SK-N-SH (cell line): ENCODE data around the gene OR5L1. TPM values are rescaled to one million over a fixed set of nuclear protein-coding genes. Genes with fewer than 3 reads are reported as not detected.

Experiments used
- CTCF ChIA-PET: fragments of 300-600, 350-600 bp; formaldehyde crosslinking; extraction: SDS; loops from one replicate; lab custom pipeline; 2021; lab: Yijun Ruan, JAX
- POLR2A ChIA-PET: fragments of 350-600 bp; sonication (Branson Sonifier 250); formaldehyde crosslinking; extraction: SDS; loops from one replicate; lab custom pipeline; 2020; ENCODE audit warnings: antibody characterized with exemption, inconsistent platforms; lab: Yijun Ruan, JAX
- DNase-seq: peaks from one replicate; pipeline ENCODE4 v3.0.0; 2012
- H2AFZ ChIP-seq: fragments of 200-600 bp; sonication (generic); 2 replicates; pipeline ENCODE4 v1.8.1; 2016; ENCODE audit warnings: antibody characterized with exemption, mild to moderate bottlenecking, low read depth
- H3F3A ChIP-seq: fragments of 200-600 bp; sonication (generic); replicated peaks from 2 replicates; pipeline ENCODE3; 2016; ENCODE audit warnings: antibody characterized with exemption, mild to moderate bottlenecking; ENCODE audit not compliant: insufficient read depth
- H3K27ac ChIP-seq, 2 experiments: fragments of 200-500 bp in 1 of 2; fragments of 200-600 bp in 1 of 2; sonication (Bioruptor generic) in 1 of 2; sonication (generic), shearing (Covaris generic) in 1 of 2; 2 replicates each; pipeline versions ENCODE4 v1.5.1 to v1.6.1; 2014 to 2016; ENCODE audit warnings: low read depth in 2 of 2, inconsistent platforms in 1 of 2, low read length in 1 of 2, mild to moderate bottlenecking in 1 of 2, mixed read lengths in 1 of 2
- H3K27me3 ChIP-seq: fragments of 200-600 bp; sonication (generic), shearing (Covaris generic); 2 replicates; pipeline ENCODE4 v1.6.1; 2016; ENCODE audit warnings: mixed run types; ENCODE audit not compliant: insufficient read depth
- H3K36me3 ChIP-seq, 2 experiments: fragments of 200-500 bp in 1 of 2; fragments of 200-600 bp in 1 of 2; sonication (Bioruptor generic) in 1 of 2; sonication (generic) in 1 of 2; replicated peaks in 1 of 2; 2 replicates each; pipeline versions ENCODE3 to v1.5.1; 2014 to 2016; ENCODE audit warnings: low read length in 1 of 2, mild to moderate bottlenecking in 1 of 2; ENCODE audit not compliant: insufficient read depth in 2 of 2, control insufficient read depth in 1 of 2
- H3K4me1 ChIP-seq, 2 experiments: fragments of 200-500 bp in 1 of 2; fragments of 200-600 bp in 1 of 2; sonication (Bioruptor generic) in 1 of 2; sonication (generic), shearing (Covaris generic) in 1 of 2; 2 replicates each; pipeline versions ENCODE4 v1.5.1 to v1.6.1; 2014 to 2016; ENCODE audit warnings: low read depth in 1 of 2, low read length in 1 of 2, mixed run types in 1 of 2; ENCODE audit not compliant: insufficient read depth in 2 of 2, control insufficient read depth in 1 of 2
- H3K4me2 ChIP-seq: fragments of 200-600 bp; sonication (generic), shearing (Covaris generic); 2 replicates; pipeline ENCODE4 v1.6.1; 2017; ENCODE audit warnings: mixed run types
- H3K4me3 ChIP-seq, 2 experiments: fragments of 200-500 bp in 1 of 2; fragments of 200-600 bp in 1 of 2; sonication (Bioruptor generic) in 1 of 2; sonication (generic), shearing (Covaris generic) in 1 of 2; 2 replicates each; pipeline versions ENCODE4 v1.5.1 to v1.8.1; 2014 to 2016; ENCODE audit warnings: low read depth in 2 of 2, inconsistent platforms in 1 of 2, low read length in 1 of 2, mild to moderate bottlenecking in 1 of 2, mixed read lengths in 1 of 2, moderate library complexity in 1 of 2
- H3K79me2 ChIP-seq: fragments of 200-600 bp; sonication (generic); 2 replicates; pipeline ENCODE4 v1.8.1; 2017; ENCODE audit warnings: mild to moderate bottlenecking; ENCODE audit not compliant: insufficient read depth
- H3K9ac ChIP-seq: fragments of 200-600 bp; sonication (generic); 2 replicates; pipeline ENCODE4 v1.6.1; 2017; ENCODE audit warnings: mixed run types
- H3K9me2 ChIP-seq: fragments of 200-600 bp; sonication (generic); 2 replicates; pipeline ENCODE4 v1.6.1; 2017; ENCODE audit warnings: mixed run types
- H3K9me3 ChIP-seq: fragments of 200-600 bp; sonication (generic); 2 replicates; pipeline ENCODE4 v1.6.1; 2017; ENCODE audit warnings: mixed run types, mild to moderate bottlenecking, moderate library complexity
- H4K20me1 ChIP-seq: fragments of 200-600 bp; sonication (generic); 2 replicates; pipeline ENCODE4 v1.6.1; 2017; ENCODE audit warnings: mild to moderate bottlenecking, mixed run types; ENCODE audit not compliant: insufficient read depth
- CHD2 ChIP-seq: fragments of 150-350 bp; IDR thresholded peaks from 2 replicates; pipeline ENCODE4 v1.6.1; 2018; ENCODE audit warnings: low read length; ENCODE audit not compliant: partially characterized antibody
- ELF1 ChIP-seq: IDR thresholded peaks from 2 replicates; pipeline ENCODE4 v1.4.0; 2012
- EP300 ChIP-seq, 2 experiments: IDR thresholded peaks; 2 replicates each; pipeline versions ENCODE4 v1.4.0 to v1.6.1; 2012; ENCODE audit warnings: borderline replicate concordance in 1 of 2, low read depth in 1 of 2, low read length in 1 of 2
- FOSL2 ChIP-seq: IDR thresholded peaks from 2 replicates; pipeline ENCODE4 v1.4.0; 2012; ENCODE audit warnings: low read depth, mild to moderate bottlenecking, moderate library complexity, borderline replicate concordance
- FOXM1 ChIP-seq: IDR thresholded peaks from 2 replicates; pipeline ENCODE4 v1.4.0; 2012; ENCODE audit warnings: low read depth, mild to moderate bottlenecking
- GABPA ChIP-seq: IDR thresholded peaks from 2 replicates; pipeline ENCODE4 v1.4.0; 2012; ENCODE audit warnings: low read depth, mild to moderate bottlenecking
- MEF2A ChIP-seq: IDR thresholded peaks from 2 replicates; pipeline ENCODE4 v1.4.0; 2012; ENCODE audit warnings: low read depth, borderline replicate concordance
- MXI1 ChIP-seq: IDR thresholded peaks from 2 replicates; pipeline ENCODE4 v1.6.1; 2012; ENCODE audit warnings: mild to moderate bottlenecking, low read depth, low read length, improper control_type of control experiment
- NFIC ChIP-seq: IDR thresholded peaks from 2 replicates; pipeline ENCODE4 v1.4.0; 2012; ENCODE audit warnings: borderline replicate concordance
- POLR2AphosphoS5 ChIP-seq: IDR thresholded peaks from 2 replicates; pipeline ENCODE4 v1.6.1; 2012; ENCODE audit warnings: low read depth, low read length
- RCOR1 ChIP-seq: fragments of 150-350 bp; IDR thresholded peaks from 2 replicates; pipeline ENCODE4 v1.6.1; 2017; ENCODE audit warnings: antibody characterized with exemption, low read length
- RFX5 ChIP-seq: IDR thresholded peaks from 2 replicates; pipeline ENCODE4 v1.6.1; 2012; ENCODE audit warnings: mild to moderate bottlenecking, improper control_type of control experiment, low read length
- SIN3A ChIP-seq: IDR thresholded peaks from 2 replicates; pipeline ENCODE4 v1.6.1; 2012; ENCODE audit warnings: low read depth, mild to moderate bottlenecking, low read length, moderate library complexity, borderline replicate concordance
- SMC3 ChIP-seq: IDR thresholded peaks from 2 replicates; pipeline ENCODE4 v1.6.1; 2012; ENCODE audit warnings: low read depth, low read length, improper control_type of control experiment
- TEAD4 ChIP-seq: IDR thresholded peaks from 2 replicates; pipeline ENCODE4 v1.4.0; 2012; ENCODE audit warnings: mild to moderate bottlenecking, borderline replicate concordance; ENCODE audit not compliant: insufficient read depth
- WGBS: methylation state at CpG from one replicate; pipeline ENCODE4 v1.1.6; 2017; ENCODE audit warnings: low lambda C conversion rate; 5-methylcytosine and 5-hydroxymethylcytosine counted together
- polyA plus RNA-seq, 3 experiments: library from polyadenylated mRNA; depleted of rRNA; stranded (reverse); fragments of >200 nt; gene quantifications; 2 replicates each; pipeline ENCODE4 v1.2.3, GENCODE V29; 2012
- TF ChIP-seq, protein P1 (sequence below): fragments of 150-350 bp; IDR thresholded peaks from 2 replicates; pipeline ENCODE4 v1.6.1; 2017; ENCODE audit warnings: antibody characterized with exemption, low read length, low read depth, borderline replicate concordance
- TF ChIP-seq, protein P2 (sequence below): fragments of 200-600 bp; sonication (generic); IDR thresholded peaks from 2 replicates; pipeline ENCODE4 v1.6.1; 2017; ENCODE audit warnings: antibody characterized with exemption, mild to moderate bottlenecking, moderate library complexity

OR5L1 gene
- polyA plus RNA-seq, 1 of the 3 experiments (the other 2 are of a cell fraction), result not detected

DNA sequence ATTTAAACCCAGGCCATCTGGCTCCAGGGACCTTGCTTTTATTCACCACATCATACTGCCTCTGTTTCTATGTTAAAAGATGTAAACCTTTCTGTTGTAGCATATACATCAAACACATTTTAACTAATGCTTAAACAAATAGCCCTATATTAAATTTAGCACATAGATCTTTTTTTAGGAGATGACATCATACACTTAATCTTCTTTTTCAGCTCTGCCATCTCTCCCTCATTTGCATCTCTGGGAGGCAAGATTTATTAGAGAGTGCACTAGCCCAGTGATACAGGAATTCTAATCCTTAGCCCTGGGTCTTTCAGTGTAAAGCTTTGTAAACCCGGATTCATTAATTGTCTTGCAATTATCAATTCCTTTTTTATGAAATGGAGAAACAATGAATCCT lies 41.0 kb downstream of the OR5L1 start:
- no peaks in the 10 kb centered on the region for H3K9me2 ChIP-seq
- H3K27me3 ChIP-seq, result no peaks in the 10 kb centered on the region
- no peak overlapping the region for H3K9ac ChIP-seq
- H3K36me3 ChIP-seq, result no peaks in the 10 kb centered on the region
- H3K4me1 ChIP-seq, result no peaks in the 10 kb centered on the region
- no peak for DNase-seq
- H3K79me2 ChIP-seq, result no peaks in the 10 kb centered on the region
- no peaks in the 10 kb centered on the region for H3K9me3 ChIP-seq
- TF ChIP-seq FOSL2 (no peak), FOXM1 (no peak), POLR2AphosphoS5 (no peak), TEAD4 (no peak), ELF1 (no peak), MXI1 (no peak), MEF2A (no peak), RCOR1 (no peak), CHD2 (no peak), NFIC (no peak), SMC3 (no peak)
- TF ChIP-seq, protein P1, sequence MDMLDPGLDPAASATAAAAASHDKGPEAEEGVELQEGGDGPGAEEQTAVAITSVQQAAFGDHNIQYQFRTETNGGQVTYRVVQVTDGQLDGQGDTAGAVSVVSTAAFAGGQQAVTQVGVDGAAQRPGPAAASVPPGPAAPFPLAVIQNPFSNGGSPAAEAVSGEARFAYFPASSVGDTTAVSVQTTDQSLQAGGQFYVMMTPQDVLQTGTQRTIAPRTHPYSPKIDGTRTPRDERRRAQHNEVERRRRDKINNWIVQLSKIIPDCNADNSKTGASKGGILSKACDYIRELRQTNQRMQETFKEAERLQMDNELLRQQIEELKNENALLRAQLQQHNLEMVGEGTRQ, result no peak
- no peaks in the 10 kb centered on the region for H4K20me1 ChIP-seq
- H3K27ac ChIP-seq, result no peak overlapping the region
- H3K4me2 ChIP-seq, result no peak overlapping the region
- POLR2A ChIA-PET, result no interaction called here
- H2AFZ ChIP-seq, result no peak overlapping the region
- H3F3A ChIP-seq, result no peaks in the 10 kb centered on the region
- CTCF ChIA-PET, result no interaction called here
- no peak overlapping the region for H3K4me3 ChIP-seq
- WGBS, result 0% methylated on average over 1 of the region's 1 CpG

DNA sequence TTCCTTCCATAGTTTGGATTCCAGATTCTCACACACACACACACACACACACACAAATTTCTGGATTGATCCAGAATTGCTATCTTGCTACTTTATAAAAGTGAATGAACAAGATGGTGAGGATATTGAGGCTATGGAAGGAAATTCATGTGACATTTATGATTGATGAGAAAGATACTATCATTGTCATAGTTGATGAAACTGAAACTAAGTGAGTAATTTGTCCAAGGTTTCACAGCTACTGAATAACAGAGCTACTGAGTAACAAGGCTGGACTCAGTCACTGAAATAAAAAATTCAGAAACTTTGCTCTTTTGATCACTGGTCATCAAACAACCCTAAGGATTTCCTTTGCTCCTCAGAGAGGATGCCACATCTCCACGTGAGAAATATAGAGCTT lies 43.5 kb downstream of the OR5L1 start:
- no peaks in the 10 kb centered on the region for H3K27me3 ChIP-seq
- ChIA-PET POLR2A (no interaction called here), CTCF (no interaction called here)
- no peak overlapping the region for H3K4me2 ChIP-seq
- no peak overlapping the region for H3K4me3 ChIP-seq
- no peak overlapping the region for H3K9ac ChIP-seq
- H4K20me1 ChIP-seq, result no peaks in the 10 kb centered on the region
- no peaks in the 10 kb centered on the region for H3K79me2 ChIP-seq
- no peaks in the 10 kb centered on the region for H3K9me2 ChIP-seq
- no peak overlapping the region for H2AFZ ChIP-seq
- H3K4me1 ChIP-seq, result no peaks in the 10 kb centered on the region
- H3K36me3 ChIP-seq, result no peaks in the 10 kb centered on the region
- DNase-seq, result no peak
- H3F3A ChIP-seq, result no peaks in the 10 kb centered on the region
- WGBS, result 0% methylated on average over 1 of the region's 1 CpG
- no peak overlapping the region for H3K27ac ChIP-seq
- H3K9me3 ChIP-seq, result no peaks in the 10 kb centered on the region
- no peak for TF ChIP-seq ELF1
- TF ChIP-seq, protein P2, sequence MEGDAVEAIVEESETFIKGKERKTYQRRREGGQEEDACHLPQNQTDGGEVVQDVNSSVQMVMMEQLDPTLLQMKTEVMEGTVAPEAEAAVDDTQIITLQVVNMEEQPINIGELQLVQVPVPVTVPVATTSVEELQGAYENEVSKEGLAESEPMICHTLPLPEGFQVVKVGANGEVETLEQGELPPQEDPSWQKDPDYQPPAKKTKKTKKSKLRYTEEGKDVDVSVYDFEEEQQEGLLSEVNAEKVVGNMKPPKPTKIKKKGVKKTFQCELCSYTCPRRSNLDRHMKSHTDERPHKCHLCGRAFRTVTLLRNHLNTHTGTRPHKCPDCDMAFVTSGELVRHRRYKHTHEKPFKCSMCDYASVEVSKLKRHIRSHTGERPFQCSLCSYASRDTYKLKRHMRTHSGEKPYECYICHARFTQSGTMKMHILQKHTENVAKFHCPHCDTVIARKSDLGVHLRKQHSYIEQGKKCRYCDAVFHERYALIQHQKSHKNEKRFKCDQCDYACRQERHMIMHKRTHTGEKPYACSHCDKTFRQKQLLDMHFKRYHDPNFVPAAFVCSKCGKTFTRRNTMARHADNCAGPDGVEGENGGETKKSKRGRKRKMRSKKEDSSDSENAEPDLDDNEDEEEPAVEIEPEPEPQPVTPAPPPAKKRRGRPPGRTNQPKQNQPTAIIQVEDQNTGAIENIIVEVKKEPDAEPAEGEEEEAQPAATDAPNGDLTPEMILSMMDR, result no peak
- no peak for TF ChIP-seq GABPA
- no peak for TF ChIP-seq MEF2A
- TF ChIP-seq EP300 (IDR thresholded peaks at IDR 0.05; ENCODE audit: borderline replicate concordance in 1 of 2, low read depth in 1 of 2, low read length in 1 of 2), result no peak
- TF ChIP-seq RFX5, result no peak
- no peak for TF ChIP-seq RCOR1
- TF ChIP-seq SIN3A, result no peak
- TF ChIP-seq FOSL2, result no peak
- TF ChIP-seq, protein P1, result no peak
- TF ChIP-seq CHD2, result no peak
- TF ChIP-seq TEAD4, result no peak
